HT-29 (cell line): ENCODE data around the gene ZNF532. TPM values are rescaled to one million over a fixed set of nuclear protein-coding genes. Genes with fewer than 3 reads are reported as not detected.

Experiments
- DNase-seq: peaks from one replicate; pipeline ENCODE4 v3.0.0-alpha.2; 2015; ENCODE audit warnings: low spot score
- total RNA-seq: library from RNA; depleted of rRNA; stranded (reverse); fragments of >200 nt; shearing (Covaris generic); gene quantifications from 2 replicates; pipeline ENCODE4 v1.2.3, GENCODE V29; 2014

ZNF532 gene
- total RNA-seq, 1 experiment from 2014 or later = 8.1 TPM

DNA sequence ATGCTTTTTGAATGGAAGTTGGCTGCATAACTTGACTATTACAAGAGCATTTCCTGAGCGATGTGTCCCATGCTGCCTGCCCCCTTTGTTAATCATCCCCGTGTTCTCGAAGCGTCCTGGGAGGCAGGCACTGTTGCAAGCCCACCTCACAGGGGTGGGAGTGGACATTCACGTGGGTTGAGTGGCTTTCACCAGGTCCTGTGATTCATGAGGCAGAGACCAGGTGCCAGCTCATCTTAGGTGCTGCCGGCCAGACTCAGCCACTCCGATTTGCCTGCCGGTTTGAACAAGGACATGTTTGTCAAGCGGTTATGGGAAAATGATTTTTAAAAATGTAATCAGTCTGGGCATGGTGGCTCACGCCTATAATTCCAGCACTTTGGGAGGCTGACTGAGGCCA, 112.5 kb downstream of the ZNF532 start:
- DNase-seq = no peak

- DNase-seq = no peak
Observed at GRCh38 chr18:58977801-58978200, 113.1 kb downstream of the ZNF532 start.

- no peak for DNase-seq
Observed at GRCh38 chr18:58978916-58979315, 114.2 kb downstream of the ZNF532 start.

DNA sequence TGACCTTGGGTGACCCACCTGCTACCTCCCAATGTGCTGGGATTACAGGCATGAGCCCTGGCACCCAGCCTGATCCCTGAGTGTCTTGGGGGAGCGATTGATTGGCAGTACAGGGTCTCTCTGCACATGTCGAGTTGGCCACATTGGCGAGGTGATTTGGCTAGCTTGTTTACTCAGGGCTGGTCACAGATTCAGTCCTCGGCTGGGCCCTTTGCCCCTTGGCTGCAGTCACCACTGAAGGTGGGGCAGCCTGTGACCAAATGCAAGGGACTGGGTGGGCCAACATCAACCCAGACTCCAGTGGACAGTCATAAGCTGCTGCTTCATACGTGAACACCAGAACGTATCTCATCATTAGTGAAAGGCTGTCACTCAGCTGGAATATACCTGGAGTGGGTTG, 114.9 kb downstream of the ZNF532 start:
- DNase-seq = no peak

- no peak for DNase-seq
Observed at GRCh38 chr18:58980991-58981390, 116.3 kb downstream of the ZNF532 start.

DNA sequence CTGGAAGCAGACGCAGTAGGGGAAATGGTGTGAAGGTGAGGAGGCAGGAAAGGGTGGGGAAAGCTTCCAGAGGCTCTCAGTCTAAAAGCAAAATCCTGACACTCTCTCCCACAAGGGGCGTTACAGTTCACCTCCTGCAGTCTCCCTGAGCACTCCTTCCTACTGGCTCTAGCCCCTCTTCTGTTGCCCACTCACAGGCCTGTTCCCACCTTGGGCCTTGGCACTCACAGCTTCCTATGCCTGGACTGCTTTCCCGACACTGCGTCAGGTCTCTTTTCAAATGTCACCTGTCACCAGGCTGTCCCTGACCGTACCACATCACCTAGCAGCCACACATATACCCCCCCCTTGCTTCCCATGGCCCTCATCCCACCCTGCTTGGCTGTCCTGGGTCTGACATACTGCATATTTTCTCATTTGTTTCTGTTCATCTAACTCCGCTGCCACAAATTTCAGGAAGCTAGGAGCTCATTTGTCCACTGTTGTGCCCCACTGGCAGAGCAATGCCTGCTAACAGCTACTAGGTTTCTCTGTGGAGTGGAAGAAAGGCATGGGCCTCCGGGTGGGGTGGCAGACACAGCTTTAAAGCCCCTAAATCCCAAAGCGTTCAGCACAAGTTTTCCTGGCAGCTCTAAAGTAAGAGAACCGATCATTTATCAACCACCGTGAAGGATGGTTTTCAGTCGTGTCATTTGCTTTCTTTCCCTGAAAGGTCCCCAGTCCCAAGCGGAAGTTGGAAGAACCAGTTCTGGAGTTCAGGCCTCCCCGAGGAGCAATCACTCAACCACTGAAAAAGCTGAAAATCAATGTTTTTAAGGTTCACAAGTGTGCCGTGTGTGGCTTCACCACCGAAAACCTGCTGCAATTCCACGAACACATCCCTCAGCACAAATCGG, 118.8 kb downstream of the ZNF532 start:
- no peak for DNase-seq

DNA sequence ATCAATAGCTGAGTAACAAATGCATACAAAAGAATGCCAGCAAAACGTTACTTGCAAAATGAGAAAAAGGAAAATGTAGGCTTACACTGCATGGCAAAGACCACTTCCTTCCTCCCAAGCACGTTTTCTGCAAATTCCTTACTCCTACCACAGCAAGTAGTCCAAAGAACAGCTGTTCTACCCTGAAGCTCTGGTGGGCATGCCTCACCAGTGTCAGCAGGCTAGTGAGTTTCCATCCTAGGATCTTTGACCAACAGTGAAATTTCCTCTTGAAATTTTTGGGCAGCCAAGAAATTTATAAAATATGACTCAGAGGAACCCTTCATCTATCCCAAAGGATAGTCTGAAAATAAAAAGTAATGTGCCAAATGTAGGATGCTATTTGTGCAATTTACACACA, 123.9 kb downstream of the ZNF532 start:
- no peak for DNase-seq

DNA sequence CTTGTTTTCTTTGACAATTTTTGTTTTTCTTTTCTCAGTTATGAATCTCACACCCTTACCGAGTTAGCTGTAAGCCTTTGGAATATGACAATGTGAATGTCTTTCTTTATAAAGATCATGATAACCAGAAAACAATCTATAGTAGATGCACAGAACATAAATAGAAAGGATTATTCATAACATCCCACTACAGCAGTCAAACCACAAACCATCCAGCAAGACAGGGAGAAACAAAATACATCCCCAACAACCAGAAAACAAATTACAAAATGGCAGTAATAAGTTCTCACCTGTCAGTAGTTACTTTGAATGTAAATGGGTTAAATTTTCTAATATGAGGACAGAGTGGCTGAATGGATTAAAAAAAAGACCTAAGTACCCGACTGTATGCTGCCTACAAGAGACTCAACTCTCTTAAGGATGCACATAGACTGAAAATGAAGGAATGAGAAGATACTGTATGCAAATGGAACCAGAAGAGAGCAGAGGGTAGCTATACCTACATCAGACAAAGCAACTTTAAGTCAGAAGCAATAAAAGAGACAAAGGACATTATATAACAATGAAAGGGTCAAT, 124.6 kb downstream of the ZNF532 start:
- DNase-seq = no peak

DNA sequence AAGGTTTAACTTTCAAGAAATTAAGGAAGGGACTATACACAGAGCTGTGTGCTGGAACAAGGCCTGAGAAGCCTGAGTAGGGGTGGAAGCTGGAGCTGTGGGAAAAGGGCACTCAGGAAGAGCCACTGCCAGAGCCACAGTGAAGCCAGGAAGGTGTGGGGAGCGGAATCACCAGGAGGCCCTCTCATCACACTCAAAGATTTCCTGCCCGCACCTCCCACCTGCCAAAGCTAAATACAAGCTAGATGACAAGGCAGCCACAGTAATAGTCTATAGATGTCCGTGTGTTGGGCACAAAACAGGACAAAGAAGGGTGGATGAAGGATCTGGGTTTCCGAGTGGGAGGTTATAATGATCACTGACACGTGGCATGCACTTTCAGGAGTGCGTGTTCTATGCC, 126.0 kb downstream of the ZNF532 start:
- DNase-seq = no peak

GRCh38 chr18:58991167-58991798, 126.6 kb downstream of the ZNF532 start:
- no peak for DNase-seq

DNA sequence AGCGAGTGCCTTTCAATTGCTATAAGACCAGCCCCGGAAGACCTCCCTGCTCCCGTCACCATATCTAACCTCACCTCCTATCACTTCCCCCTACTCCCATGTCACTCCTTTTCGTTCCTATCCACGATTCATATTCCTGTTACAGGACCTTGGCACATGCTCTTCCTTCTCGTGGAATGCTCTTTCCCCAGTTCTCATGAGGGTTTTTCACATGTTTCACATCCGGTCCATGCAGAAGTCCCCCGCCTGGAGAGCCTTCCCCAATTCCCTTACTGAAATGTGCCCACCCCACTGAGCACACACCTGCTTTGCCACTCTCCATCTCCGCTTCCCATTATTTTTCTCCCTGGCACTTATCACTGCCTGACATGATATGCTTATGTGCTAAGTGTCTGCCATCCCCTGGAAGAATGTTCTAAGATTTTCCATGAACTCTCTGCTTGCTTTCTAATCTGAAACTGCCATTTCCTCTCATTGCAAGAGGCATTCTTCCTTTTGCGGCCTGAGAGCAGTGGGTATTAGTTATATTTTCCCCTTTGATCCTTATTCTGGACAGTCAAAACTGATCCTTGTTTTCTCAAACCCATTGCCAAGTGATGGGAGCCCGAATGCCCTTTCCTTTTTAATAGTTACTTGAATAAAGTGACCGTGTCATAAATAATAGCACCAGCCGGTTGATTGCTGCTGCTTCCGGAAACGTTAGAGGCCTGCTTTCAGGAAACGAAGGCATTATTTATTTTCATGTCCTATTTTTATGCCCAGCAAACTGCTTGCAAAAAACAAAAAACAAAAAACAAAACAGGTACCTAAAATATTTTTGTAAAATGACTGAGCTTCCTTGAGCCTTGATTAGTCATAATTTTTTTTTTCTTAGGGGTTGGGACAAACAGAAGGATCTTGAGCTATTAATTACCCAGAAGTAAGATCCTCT, 127.9 kb downstream of the ZNF532 start:
- DNase-seq = no peak

DNA sequence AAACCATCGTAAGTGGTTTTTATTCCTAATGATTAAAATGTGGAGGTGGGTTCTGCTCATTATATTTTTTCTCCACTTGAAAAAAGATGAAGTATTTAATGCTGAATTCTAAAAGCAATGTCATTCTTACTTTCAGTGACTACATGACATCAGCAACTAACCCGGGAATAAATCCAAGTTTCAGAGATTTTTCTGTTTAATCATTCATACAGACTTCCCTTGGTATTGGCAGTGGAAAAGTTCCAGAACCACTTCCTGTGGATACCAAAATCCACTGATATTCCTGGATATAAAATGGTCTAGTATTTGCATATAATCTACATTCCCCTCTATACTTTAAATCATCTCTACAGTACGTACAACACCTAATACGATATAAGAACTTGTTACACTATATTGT, 128.6 kb downstream of the ZNF532 start:
- no peak for DNase-seq

GRCh38 chr18:58995663-58996062, 131.0 kb downstream of the ZNF532 start:
- no peak for DNase-seq

- no peak for DNase-seq
Observed at GRCh38 chr18:58996131-58996641, 131.5 kb downstream of the ZNF532 start.

DNA sequence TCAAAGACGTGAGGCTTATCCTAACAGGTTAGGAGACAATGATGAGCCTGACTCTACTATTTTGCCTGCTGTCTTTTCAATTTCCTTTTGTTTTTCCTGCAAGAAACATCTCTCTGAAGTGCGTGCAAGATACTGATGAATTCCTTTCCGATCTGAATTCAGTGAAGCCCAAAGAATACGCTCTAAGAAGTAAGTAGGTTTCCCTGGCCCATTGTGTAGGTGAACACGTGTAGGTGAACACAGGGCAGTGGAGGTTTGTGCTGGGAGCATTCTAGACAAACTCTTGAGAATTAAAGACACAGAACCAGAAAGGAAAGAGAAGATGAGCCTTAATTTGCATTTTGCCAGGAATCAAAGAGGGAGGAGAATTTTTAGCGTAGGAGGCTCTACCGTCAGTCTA, 132.0 kb downstream of the ZNF532 start:
- no peak for DNase-seq

DNA sequence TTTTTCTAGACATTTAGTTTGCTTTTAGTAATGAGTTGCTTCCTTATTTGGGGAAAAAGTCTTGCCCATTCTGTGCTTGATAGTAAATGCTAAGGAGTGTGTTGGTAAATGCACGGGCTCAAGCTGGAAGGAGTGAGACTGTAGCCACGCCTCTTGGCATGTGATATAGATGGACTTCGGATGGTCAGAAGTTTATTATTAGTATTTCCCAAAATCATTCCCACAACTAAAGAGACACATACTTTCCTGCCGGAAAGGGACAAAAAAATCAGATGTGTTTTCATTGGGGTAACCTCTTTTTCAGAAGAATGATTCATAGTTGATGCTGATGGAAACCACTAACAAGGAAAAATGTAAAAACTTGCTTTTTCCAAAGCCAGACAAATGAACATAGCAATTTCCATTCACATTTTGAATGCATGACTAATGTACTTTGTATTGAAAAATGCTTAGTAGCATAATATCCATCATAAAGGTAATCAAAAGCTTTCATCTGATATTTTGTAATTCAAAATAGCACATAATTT, 133.2 kb downstream of the ZNF532 start:
- DNase-seq = no peak

- DNase-seq = no peak
Observed at GRCh38 chr18:58998401-58999203, 133.9 kb downstream of the ZNF532 start.

- DNase-seq = no peak
Observed at GRCh38 chr18:59001166-59001565, 136.5 kb downstream of the ZNF532 start.

GRCh38 chr18:59001721-59002120, 137.0 kb downstream of the ZNF532 start:
- DNase-seq = no peak

GRCh38 chr18:59002974-59003594, 138.4 kb downstream of the ZNF532 start:
- no peak for DNase-seq
